Measurements from ENCODE around the gene DARS1. TPM values are rescaled to one million over a fixed set of nuclear protein-coding genes. Genes with fewer than 3 reads are reported as not detected.

Gene DARS1
- polyA plus RNA-seq, 1 donor (not counting 4 experiments of a cell fraction or from before 2014, with no cell fraction given), result 129 TPM

DNA sequence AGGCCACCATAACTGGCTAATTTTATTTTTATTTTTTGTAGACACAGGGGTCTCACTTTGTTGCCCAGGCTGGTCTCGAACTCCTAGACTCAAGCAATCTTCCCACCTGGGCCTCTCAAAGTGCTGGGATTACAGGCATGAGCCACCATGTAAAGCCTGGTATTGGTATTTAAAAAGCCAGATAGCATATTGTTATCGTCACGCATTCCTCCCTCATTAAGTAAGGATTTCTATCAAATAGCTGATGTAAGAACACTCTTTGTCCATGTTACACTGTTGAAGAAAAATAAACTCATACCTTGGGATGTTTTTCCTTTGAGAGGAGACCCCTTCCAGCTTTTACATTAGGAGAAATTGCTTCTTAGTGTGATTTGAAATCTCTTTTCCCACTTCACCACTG is 39.2 kb upstream of the DARS1 start:
- DNase-seq (ENCODE audit: low read depth, low spot score), result no peak
- Histone ChIP-seq H3K27me3 (ENCODE audit: control insufficient read depth, extremely low read depth, insufficient read depth, low read length) (peaks cover 3% of the 10 kb centered on the region), H3K79me2 (ENCODE audit: control insufficient read depth, insufficient read depth, low read length) (no peaks in the 10 kb centered on the region), H3K4me1 (ENCODE audit: control insufficient read depth, extremely low read depth, insufficient read depth, low read length) (peaks cover 3% of the 10 kb centered on the region), H3K9ac (ENCODE audit: control insufficient read depth, extremely low read depth, insufficient read depth, low read length) (no peak overlapping the region), H3K27ac (ENCODE audit: control insufficient read depth, insufficient read depth, low read length) (no peak overlapping the region), H2AFZ (ENCODE audit: control insufficient read depth, low read length) (no peak overlapping the region), H3K4me3 (ENCODE audit: control insufficient read depth in 2 of 3, extremely low read depth in 1 of 3, insufficient read depth in 2 of 3, low read depth in 1 of 3, low read length in 3 of 3) (no peak overlapping the region), H3K4me2 (ENCODE audit: control insufficient read depth, extremely low read depth, insufficient read depth, low read depth, low read length) (no peak overlapping the region), H3K9me3 (ENCODE audit: control insufficient read depth, low read depth, low read length) (no peaks in the 10 kb centered on the region), H3K9me1 (ENCODE audit: control insufficient read depth, extremely low read depth, insufficient read depth, low read length) (no peaks in the 10 kb centered on the region), H3K36me3 (ENCODE audit: control insufficient read depth in 2 of 2, extremely low read depth in 1 of 2, insufficient read depth in 2 of 2, low read length in 2 of 2) (no peaks in the 10 kb centered on the region), H4K20me1 (ENCODE audit: control insufficient read depth, extremely low read depth, insufficient read depth, low read length) (no peaks in the 10 kb centered on the region)
- dilution Hi-C loops (cut with MboI; ENCODE audit: extremely low pct_ligation_motif_present, low sequenced_read_pairs), result no loop called here
- no peak for TF ChIP-seq EZH2 (IDR thresholded peaks at IDR 0.05; ENCODE audit: low read length)
- TF ChIP-seq, protein P1, sequence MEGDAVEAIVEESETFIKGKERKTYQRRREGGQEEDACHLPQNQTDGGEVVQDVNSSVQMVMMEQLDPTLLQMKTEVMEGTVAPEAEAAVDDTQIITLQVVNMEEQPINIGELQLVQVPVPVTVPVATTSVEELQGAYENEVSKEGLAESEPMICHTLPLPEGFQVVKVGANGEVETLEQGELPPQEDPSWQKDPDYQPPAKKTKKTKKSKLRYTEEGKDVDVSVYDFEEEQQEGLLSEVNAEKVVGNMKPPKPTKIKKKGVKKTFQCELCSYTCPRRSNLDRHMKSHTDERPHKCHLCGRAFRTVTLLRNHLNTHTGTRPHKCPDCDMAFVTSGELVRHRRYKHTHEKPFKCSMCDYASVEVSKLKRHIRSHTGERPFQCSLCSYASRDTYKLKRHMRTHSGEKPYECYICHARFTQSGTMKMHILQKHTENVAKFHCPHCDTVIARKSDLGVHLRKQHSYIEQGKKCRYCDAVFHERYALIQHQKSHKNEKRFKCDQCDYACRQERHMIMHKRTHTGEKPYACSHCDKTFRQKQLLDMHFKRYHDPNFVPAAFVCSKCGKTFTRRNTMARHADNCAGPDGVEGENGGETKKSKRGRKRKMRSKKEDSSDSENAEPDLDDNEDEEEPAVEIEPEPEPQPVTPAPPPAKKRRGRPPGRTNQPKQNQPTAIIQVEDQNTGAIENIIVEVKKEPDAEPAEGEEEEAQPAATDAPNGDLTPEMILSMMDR (optimal IDR thresholded peaks at IDR 0.05 in 1 of 3, IDR thresholded peaks at IDR 0.05 in 1 of 3, conservative IDR thresholded peaks at IDR 0.05 in 1 of 3; ENCODE audit: extremely low read depth in 1 of 3, insufficient read depth in 2 of 3, low read length in 3 of 3), result no peak
- no peak for FAIRE-seq

DNA sequence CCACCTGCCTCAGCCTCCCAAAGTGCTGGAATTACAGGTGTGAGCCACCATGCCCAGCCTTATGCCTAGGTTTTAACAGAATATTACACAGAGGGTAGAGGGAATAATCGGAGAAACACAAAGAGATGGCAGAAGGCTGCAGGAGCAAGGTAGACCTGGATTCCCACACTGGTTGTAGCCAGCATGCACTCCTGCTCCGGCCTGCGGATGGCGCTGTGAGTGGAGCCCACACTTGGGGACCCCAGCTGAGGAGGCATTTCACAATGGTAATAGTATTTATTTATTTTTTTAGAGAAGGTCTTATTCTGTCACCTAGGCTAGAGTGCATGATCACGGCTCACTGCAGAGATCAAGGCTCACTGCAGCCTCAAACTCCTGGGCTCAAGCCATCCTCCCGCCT is 38.8 kb upstream of the DARS1 start:
- peaks cover 3% of the 10 kb centered on the region for H3K4me1 ChIP-seq (ENCODE audit: control insufficient read depth, extremely low read depth, insufficient read depth, low read length)
- H3K9me1 ChIP-seq (ENCODE audit: control insufficient read depth, extremely low read depth, insufficient read depth, low read length), result no peaks in the 10 kb centered on the region
- no peaks in the 10 kb centered on the region for H3K36me3 ChIP-seq (ENCODE audit: control insufficient read depth in 2 of 2, extremely low read depth in 1 of 2, insufficient read depth in 2 of 2, low read length in 2 of 2)
- no peak overlapping the region for H3K9ac ChIP-seq (ENCODE audit: control insufficient read depth, extremely low read depth, insufficient read depth, low read length)
- no peaks in the 10 kb centered on the region for H3K79me2 ChIP-seq (ENCODE audit: control insufficient read depth, insufficient read depth, low read length)
- H3K9me3 ChIP-seq (ENCODE audit: control insufficient read depth, low read depth, low read length), result no peaks in the 10 kb centered on the region
- H3K4me2 ChIP-seq (ENCODE audit: control insufficient read depth, extremely low read depth, insufficient read depth, low read depth, low read length), result no peak overlapping the region
- no peak overlapping the region for H3K4me3 ChIP-seq (ENCODE audit: control insufficient read depth in 2 of 3, extremely low read depth in 1 of 3, insufficient read depth in 2 of 3, low read depth in 1 of 3, low read length in 3 of 3)
- peaks cover 3% of the 10 kb centered on the region for H3K27me3 ChIP-seq (ENCODE audit: control insufficient read depth, extremely low read depth, insufficient read depth, low read length)
- dilution Hi-C loops (cut with MboI; ENCODE audit: extremely low pct_ligation_motif_present, low sequenced_read_pairs), result no loop called here
- TF ChIP-seq EZH2 (IDR thresholded peaks at IDR 0.05; ENCODE audit: low read length), result no peak
- TF ChIP-seq, protein P1 (optimal IDR thresholded peaks at IDR 0.05 in 1 of 3, IDR thresholded peaks at IDR 0.05 in 1 of 3, conservative IDR thresholded peaks at IDR 0.05 in 1 of 3; ENCODE audit: extremely low read depth in 1 of 3, insufficient read depth in 2 of 3, low read length in 3 of 3), result no peak
- no peak overlapping the region for H3K27ac ChIP-seq (ENCODE audit: control insufficient read depth, insufficient read depth, low read length)
- no peak overlapping the region for H2AFZ ChIP-seq (ENCODE audit: control insufficient read depth, low read length)
- no peaks in the 10 kb centered on the region for H4K20me1 ChIP-seq (ENCODE audit: control insufficient read depth, extremely low read depth, insufficient read depth, low read length)
- no peak for FAIRE-seq
- DNase-seq (ENCODE audit: low read depth, low spot score), result no peak

Data from keratinocyte (primary cell).